Measurements from ENCODE around the gene ESRRA. TPM values are rescaled to one million over a fixed set of nuclear protein-coding genes. Genes with fewer than 3 reads are reported as not detected.

Gene ESRRA
- total and polyA plus RNA-seq, 9 of the 15 experiments (the other 6 are each of a cell fraction or from before 2014, with no cell fraction given), result 0.27 to 89.7 (median 23.7) TPM

GRCh38 chr11:64284962-64285884 lies 20.1 kb upstream of the ESRRA start, which contains the start of gene GPR137 (continued):
- no peak for TF ChIP-seq CHD7 (IDR thresholded peaks at IDR 0.05; ENCODE audit: low read depth, low read length)
- no peak for TF ChIP-seq ZNF140 (CRISPR knock-in tag; IDR thresholded peaks at IDR 0.05)
- no peak for TF ChIP-seq ZBTB49 (CRISPR knock-in tag; IDR thresholded peaks at IDR 0.05; ENCODE audit: borderline replicate concordance)
- TF ChIP-seq TEAD1 (CRISPR knock-in tag; IDR thresholded peaks at IDR 0.05), result peak; percentile 39 to 67; a peak in 2 of 4 replicates
- TF ChIP-seq NR1H2 (CRISPR knock-in tag; IDR thresholded peaks at IDR 0.05), result no peak
- TF ChIP-seq, protein P1, sequence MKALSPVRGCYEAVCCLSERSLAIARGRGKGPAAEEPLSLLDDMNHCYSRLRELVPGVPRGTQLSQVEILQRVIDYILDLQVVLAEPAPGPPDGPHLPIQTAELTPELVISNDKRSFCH (CRISPR knock-in tag; IDR thresholded peaks at IDR 0.05), result no peak
- TF ChIP-seq, protein P1 (tag; IDR thresholded peaks at IDR 0.05), result 0 out of 2 replicates have a peak, but pooled peaks have one; percentile 23
- no peak for TF ChIP-seq ZNF79 (CRISPR knock-in tag; IDR thresholded peaks at IDR 0.05; ENCODE audit: low read depth)
- no peak for TF ChIP-seq SIRT6 (IDR thresholded peaks at IDR 0.05; ENCODE audit: low read depth, low read length)
